ENCODE results near the gene SUDS3. TPM values are rescaled to one million over a fixed set of nuclear protein-coding genes. Genes with fewer than 3 reads are reported as not detected.

The SUDS3 gene
- total and polyA plus RNA-seq, 2 experiments from 2014 or later: 53.0 to 77.1 TPM

DNA sequence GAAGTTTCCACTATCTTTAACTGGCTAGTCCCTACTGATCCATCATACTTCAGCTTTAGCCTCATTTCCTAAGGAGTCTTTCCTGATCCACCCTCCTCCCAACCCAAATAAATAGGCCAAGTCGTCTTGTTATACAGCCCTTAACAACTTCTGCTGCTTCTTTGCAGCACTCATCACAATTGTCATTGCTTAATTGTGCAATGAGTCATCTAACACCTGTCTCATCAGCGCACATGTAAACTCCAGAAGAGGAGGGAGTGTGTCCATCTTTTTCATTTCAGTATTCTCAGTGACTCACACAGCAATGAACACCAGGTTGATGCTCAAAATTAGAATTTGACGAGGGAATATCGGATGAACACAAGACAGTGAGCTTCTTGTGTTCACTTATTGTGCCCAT, 87.3 kb downstream of the SUDS3 start:
- H3K4me3 ChIP-seq: no peak overlapping the region
- peaks cover 10% of the 10 kb centered on the region for H3K9me2 ChIP-seq (ENCODE audit: insufficient read depth)
- no peak overlapping the region for H3K4me2 ChIP-seq
- H3K27me3 ChIP-seq (ENCODE audit: insufficient read depth): no peaks in the 10 kb centered on the region
- Mint-ChIP-seq H3K36me3 (ENCODE audit: low read depth) (peaks cover 4% of the 10 kb centered on the region; the same call in 2 of the 3 replicates), H3K4me3 (no peak overlapping the region), H3K27ac (no peak overlapping the region), H3K4me1 (no peaks in the 10 kb centered on the region), H3K9me3 (peaks cover 26% of the 10 kb centered on the region), H3K27me3 (ENCODE audit: insufficient read depth, low read depth, poor library complexity) (no peaks in the 10 kb centered on the region)
- no peaks in the 10 kb centered on the region for H3K36me3 ChIP-seq (ENCODE audit: insufficient read depth)
- TF ChIP-seq, protein P1, sequence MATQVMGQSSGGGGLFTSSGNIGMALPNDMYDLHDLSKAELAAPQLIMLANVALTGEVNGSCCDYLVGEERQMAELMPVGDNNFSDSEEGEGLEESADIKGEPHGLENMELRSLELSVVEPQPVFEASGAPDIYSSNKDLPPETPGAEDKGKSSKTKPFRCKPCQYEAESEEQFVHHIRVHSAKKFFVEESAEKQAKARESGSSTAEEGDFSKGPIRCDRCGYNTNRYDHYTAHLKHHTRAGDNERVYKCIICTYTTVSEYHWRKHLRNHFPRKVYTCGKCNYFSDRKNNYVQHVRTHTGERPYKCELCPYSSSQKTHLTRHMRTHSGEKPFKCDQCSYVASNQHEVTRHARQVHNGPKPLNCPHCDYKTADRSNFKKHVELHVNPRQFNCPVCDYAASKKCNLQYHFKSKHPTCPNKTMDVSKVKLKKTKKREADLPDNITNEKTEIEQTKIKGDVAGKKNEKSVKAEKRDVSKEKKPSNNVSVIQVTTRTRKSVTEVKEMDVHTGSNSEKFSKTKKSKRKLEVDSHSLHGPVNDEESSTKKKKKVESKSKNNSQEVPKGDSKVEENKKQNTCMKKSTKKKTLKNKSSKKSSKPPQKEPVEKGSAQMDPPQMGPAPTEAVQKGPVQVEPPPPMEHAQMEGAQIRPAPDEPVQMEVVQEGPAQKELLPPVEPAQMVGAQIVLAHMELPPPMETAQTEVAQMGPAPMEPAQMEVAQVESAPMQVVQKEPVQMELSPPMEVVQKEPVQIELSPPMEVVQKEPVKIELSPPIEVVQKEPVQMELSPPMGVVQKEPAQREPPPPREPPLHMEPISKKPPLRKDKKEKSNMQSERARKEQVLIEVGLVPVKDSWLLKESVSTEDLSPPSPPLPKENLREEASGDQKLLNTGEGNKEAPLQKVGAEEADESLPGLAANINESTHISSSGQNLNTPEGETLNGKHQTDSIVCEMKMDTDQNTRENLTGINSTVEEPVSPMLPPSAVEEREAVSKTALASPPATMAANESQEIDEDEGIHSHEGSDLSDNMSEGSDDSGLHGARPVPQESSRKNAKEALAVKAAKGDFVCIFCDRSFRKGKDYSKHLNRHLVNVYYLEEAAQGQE (IDR thresholded peaks at IDR 0.05; ENCODE audit: unreplicated experiment): no peak
- TF ChIP-seq, protein P2, sequence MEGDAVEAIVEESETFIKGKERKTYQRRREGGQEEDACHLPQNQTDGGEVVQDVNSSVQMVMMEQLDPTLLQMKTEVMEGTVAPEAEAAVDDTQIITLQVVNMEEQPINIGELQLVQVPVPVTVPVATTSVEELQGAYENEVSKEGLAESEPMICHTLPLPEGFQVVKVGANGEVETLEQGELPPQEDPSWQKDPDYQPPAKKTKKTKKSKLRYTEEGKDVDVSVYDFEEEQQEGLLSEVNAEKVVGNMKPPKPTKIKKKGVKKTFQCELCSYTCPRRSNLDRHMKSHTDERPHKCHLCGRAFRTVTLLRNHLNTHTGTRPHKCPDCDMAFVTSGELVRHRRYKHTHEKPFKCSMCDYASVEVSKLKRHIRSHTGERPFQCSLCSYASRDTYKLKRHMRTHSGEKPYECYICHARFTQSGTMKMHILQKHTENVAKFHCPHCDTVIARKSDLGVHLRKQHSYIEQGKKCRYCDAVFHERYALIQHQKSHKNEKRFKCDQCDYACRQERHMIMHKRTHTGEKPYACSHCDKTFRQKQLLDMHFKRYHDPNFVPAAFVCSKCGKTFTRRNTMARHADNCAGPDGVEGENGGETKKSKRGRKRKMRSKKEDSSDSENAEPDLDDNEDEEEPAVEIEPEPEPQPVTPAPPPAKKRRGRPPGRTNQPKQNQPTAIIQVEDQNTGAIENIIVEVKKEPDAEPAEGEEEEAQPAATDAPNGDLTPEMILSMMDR (conservative IDR thresholded peaks at IDR 0.05; ENCODE audit: low read depth in 2 of 2): no peak
- TF ChIP-seq ZNF114 (CRISPR knock-in tag; IDR thresholded peaks at IDR 0.05) (no peak), ZNF331 (CRISPR knock-in tag; IDR thresholded peaks at IDR 0.05; ENCODE audit: low read depth) (no peak), ZNF462 (CRISPR knock-in tag; IDR thresholded peaks at IDR 0.05) (no peak), EZH2 (IDR thresholded peaks at IDR 0.05; ENCODE audit: low read depth, unreplicated experiment) (no peak), NANOG (IDR thresholded peaks at IDR 0.05; ENCODE audit: borderline replicate concordance) (no peak), POLR2AphosphoS5 (IDR thresholded peaks at IDR 0.05; ENCODE audit: low read depth) (no peak), CREB1 (CRISPR knock-in tag; IDR thresholded peaks at IDR 0.05; ENCODE audit: low read depth) (no peak), EZH2phosphoT487 (IDR thresholded peaks at IDR 0.05; ENCODE audit: unreplicated experiment) (no peak), STAT1 (IDR thresholded peaks at IDR 0.05; ENCODE audit: unreplicated experiment) (no peak)
- TF ChIP-seq, protein P3, sequence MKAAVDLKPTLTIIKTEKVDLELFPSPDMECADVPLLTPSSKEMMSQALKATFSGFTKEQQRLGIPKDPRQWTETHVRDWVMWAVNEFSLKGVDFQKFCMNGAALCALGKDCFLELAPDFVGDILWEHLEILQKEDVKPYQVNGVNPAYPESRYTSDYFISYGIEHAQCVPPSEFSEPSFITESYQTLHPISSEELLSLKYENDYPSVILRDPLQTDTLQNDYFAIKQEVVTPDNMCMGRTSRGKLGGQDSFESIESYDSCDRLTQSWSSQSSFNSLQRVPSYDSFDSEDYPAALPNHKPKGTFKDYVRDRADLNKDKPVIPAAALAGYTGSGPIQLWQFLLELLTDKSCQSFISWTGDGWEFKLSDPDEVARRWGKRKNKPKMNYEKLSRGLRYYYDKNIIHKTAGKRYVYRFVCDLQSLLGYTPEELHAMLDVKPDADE (IDR thresholded peaks at IDR 0.05): no peak
- H2AFZ ChIP-seq: no peak overlapping the region
- H3K27ac ChIP-seq (ENCODE audit: low read depth): no peak overlapping the region
- no peaks in the 10 kb centered on the region for H3F3A ChIP-seq (replicated peaks; ENCODE audit: low read depth)
- no peaks in the 10 kb centered on the region for H3K4me1 ChIP-seq (ENCODE audit: insufficient read depth)
- ATAC-seq (no peak), DNase-seq (ENCODE audit: low spot score) (no peak)
- no peaks in the 10 kb centered on the region for H3K79me2 ChIP-seq (replicated peaks; ENCODE audit: insufficient read depth)
- no peaks in the 10 kb centered on the region for H4K20me1 ChIP-seq (replicated peaks; ENCODE audit: insufficient read depth)

Measured in GM23338 (cell line).